Measurements from ENCODE around the gene TMC2.
"Not testable (repeated sequence)": the region's sequence is repeated elsewhere in the genome, so short reads cannot be mapped to it uniquely, and the experiment has no call there.

The TMC2 gene, protein sequence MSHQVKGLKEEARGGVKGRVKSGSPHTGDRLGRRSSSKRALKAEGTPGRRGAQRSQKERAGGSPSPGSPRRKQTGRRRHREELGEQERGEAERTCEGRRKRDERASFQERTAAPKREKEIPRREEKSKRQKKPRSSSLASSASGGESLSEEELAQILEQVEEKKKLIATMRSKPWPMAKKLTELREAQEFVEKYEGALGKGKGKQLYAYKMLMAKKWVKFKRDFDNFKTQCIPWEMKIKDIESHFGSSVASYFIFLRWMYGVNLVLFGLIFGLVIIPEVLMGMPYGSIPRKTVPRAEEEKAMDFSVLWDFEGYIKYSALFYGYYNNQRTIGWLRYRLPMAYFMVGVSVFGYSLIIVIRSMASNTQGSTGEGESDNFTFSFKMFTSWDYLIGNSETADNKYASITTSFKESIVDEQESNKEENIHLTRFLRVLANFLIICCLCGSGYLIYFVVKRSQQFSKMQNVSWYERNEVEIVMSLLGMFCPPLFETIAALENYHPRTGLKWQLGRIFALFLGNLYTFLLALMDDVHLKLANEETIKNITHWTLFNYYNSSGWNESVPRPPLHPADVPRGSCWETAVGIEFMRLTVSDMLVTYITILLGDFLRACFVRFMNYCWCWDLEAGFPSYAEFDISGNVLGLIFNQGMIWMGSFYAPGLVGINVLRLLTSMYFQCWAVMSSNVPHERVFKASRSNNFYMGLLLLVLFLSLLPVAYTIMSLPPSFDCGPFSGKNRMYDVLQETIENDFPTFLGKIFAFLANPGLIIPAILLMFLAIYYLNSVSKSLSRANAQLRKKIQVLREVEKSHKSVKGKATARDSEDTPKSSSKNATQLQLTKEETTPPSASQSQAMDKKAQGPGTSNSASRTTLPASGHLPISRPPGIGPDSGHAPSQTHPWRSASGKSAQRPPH

GRCh38 chr20:2536560-2536986 is at the start of gene TMC2:
Gene TMC2 (plus strand): TSS chr20:2536573. CDS start chr20:2536622, 49 bp downstream.
- Histone ChIP-seq H4K20me1 (ENCODE audit: low read depth, low read length) (no peaks in the 10 kb centered on the region), H3K27ac (ENCODE audit: low read depth, low read length) (no peak within 1 kb of the TSS), H3K27me3 (ENCODE audit: low read length) (no peaks in the 10 kb centered on the region), H2AFZ (ENCODE audit: low read depth, low read length, severe bottlenecking) (no peak within 1 kb of the TSS), H3K4me2 (ENCODE audit: low read depth, low read length, poor library complexity, severe bottlenecking) (no peak within 1 kb of the TSS), H3K9me3 (ENCODE audit: insufficient read depth, low read length) (no peaks in the 10 kb centered on the region), H3K36me3 (ENCODE audit: low read length) (no peaks in the 10 kb centered on the region), H3K9me2 (replicated peaks; ENCODE audit: insufficient read depth, low read length) (no peaks in the 10 kb centered on the region), H3F3A (ENCODE audit: insufficient read depth) (no peaks in the 10 kb centered on the region), H3K79me2 (ENCODE audit: insufficient read depth, low read length) (no peaks in the 10 kb centered on the region), H3K9ac (ENCODE audit: low read length) (no peak within 1 kb of the TSS), H3K4me3 (ENCODE audit: insufficient read depth, low read length, poor library complexity, severe bottlenecking) (no peak within 1 kb of the TSS)
- TF ChIP-seq EZH2phosphoT487 (conservative IDR thresholded peaks at IDR 0.05; ENCODE audit: low read length): no peak
- TF ChIP-seq, protein P1, sequence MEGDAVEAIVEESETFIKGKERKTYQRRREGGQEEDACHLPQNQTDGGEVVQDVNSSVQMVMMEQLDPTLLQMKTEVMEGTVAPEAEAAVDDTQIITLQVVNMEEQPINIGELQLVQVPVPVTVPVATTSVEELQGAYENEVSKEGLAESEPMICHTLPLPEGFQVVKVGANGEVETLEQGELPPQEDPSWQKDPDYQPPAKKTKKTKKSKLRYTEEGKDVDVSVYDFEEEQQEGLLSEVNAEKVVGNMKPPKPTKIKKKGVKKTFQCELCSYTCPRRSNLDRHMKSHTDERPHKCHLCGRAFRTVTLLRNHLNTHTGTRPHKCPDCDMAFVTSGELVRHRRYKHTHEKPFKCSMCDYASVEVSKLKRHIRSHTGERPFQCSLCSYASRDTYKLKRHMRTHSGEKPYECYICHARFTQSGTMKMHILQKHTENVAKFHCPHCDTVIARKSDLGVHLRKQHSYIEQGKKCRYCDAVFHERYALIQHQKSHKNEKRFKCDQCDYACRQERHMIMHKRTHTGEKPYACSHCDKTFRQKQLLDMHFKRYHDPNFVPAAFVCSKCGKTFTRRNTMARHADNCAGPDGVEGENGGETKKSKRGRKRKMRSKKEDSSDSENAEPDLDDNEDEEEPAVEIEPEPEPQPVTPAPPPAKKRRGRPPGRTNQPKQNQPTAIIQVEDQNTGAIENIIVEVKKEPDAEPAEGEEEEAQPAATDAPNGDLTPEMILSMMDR (IDR thresholded peaks at IDR 0.05; ENCODE audit: insufficient read depth, low read length, poor library complexity, severe bottlenecking): no peak

DNA sequence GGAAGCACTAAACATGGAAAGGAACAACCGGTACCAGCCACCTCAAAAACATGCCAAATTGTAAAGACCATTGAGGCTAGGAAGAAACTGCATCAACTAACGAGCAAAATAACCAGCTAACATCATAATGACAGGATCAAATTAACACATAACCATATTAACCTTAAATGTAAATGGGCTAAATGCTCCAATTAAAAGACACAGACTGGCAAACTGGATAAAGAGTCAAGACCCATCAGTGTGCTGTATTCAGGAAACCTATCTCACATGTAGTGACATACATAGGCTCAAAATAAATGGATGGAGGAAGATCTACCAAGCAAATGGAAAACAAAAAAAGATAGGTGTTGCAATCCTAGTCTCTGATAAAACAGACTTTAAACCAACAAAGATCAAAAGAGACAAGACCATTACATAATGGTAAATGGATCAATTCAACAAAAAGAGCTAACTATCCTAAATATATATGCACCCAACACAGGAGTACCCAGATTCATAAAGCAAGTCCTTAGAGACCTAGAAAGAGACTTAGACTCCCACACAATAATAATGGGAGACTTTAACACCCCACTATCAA is 33.5 kb upstream of the TMC2 start:
- not testable (repeated sequence) for H3K36me3 ChIP-seq (ENCODE audit: low read length); H2AFZ ChIP-seq (ENCODE audit: low read depth, low read length, severe bottlenecking); H3K9me3 ChIP-seq (ENCODE audit: insufficient read depth, low read length); H3K9ac ChIP-seq (ENCODE audit: low read length); H3F3A ChIP-seq (ENCODE audit: insufficient read depth); H3K4me2 ChIP-seq (ENCODE audit: low read depth, low read length, poor library complexity, severe bottlenecking); H3K9me2 ChIP-seq (replicated peaks; ENCODE audit: insufficient read depth, low read length); H3K4me3 ChIP-seq (ENCODE audit: insufficient read depth, low read length, poor library complexity, severe bottlenecking); H3K79me2 ChIP-seq (ENCODE audit: insufficient read depth, low read length); H3K27ac ChIP-seq (ENCODE audit: low read depth, low read length); H4K20me1 ChIP-seq (ENCODE audit: low read depth, low read length); H3K27me3 ChIP-seq (ENCODE audit: low read length)

GRCh38 chr20:2504803-2505202 is 31.6 kb upstream of the TMC2 start:
- not testable (repeated sequence) for H3K4me2 ChIP-seq (ENCODE audit: low read depth, low read length, poor library complexity, severe bottlenecking); H3K27ac ChIP-seq (ENCODE audit: low read depth, low read length); H3K9me2 ChIP-seq (replicated peaks; ENCODE audit: insufficient read depth, low read length); H3K27me3 ChIP-seq (ENCODE audit: low read length); H3F3A ChIP-seq (ENCODE audit: insufficient read depth); H3K36me3 ChIP-seq (ENCODE audit: low read length); H3K9ac ChIP-seq (ENCODE audit: low read length); H4K20me1 ChIP-seq (ENCODE audit: low read depth, low read length); H3K4me3 ChIP-seq (ENCODE audit: insufficient read depth, low read length, poor library complexity, severe bottlenecking); H2AFZ ChIP-seq (ENCODE audit: low read depth, low read length, severe bottlenecking); H3K9me3 ChIP-seq (ENCODE audit: insufficient read depth, low read length)
- peaks cover 17% of the 10 kb centered on the region for H3K79me2 ChIP-seq (ENCODE audit: insufficient read depth, low read length)

DNA sequence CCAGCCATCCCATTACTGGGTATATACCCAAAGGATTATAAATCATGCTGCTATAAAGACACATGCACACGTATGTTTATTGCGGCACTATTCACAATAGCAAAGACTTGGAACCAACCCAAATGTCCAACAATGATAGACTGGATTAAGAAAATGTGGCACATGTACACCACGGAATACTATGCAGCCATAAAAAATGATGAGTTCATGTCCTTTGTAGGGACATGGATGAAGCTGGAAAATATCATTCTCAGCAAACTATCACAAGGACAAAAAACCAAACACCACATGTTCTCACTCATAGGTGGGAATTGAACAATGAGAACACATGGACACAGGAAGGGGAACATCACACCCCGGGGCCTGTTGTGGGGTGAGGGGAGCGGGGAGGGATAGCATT is 29.9 kb upstream of the TMC2 start:
- H3K9me3 ChIP-seq (ENCODE audit: insufficient read depth, low read length); H3K4me2 ChIP-seq (ENCODE audit: low read depth, low read length, poor library complexity, severe bottlenecking); H3K9ac ChIP-seq (ENCODE audit: low read length); H3K9me2 ChIP-seq (replicated peaks; ENCODE audit: insufficient read depth, low read length); H3K4me3 ChIP-seq (ENCODE audit: insufficient read depth, low read length, poor library complexity, severe bottlenecking); H3K27me3 ChIP-seq (ENCODE audit: low read length); H3K27ac ChIP-seq (ENCODE audit: low read depth, low read length); H4K20me1 ChIP-seq (ENCODE audit: low read depth, low read length); H2AFZ ChIP-seq (ENCODE audit: low read depth, low read length, severe bottlenecking); H3F3A ChIP-seq (ENCODE audit: insufficient read depth); H3K36me3 ChIP-seq (ENCODE audit: low read length): not testable (repeated sequence)
- H3K79me2 ChIP-seq (ENCODE audit: insufficient read depth, low read length): peaks cover 17% of the 10 kb centered on the region
